HG03280 (cell line): ENCODE results near the gene DTNB.
"Not testable (repeated sequence)": the region's sequence is repeated elsewhere in the genome, so short reads cannot be mapped to it uniquely, and the experiment has no call there.

Experiments
- ATAC-seq: cut with Tn5 transposase; IDR thresholded peaks from one replicate; pipeline ENCODE4 v1.9.1; 2021; ENCODE audit warnings: mild to moderate bottlenecking, moderate library complexity; ENCODE audit not compliant: unreplicated experiment

The DTNB gene

GRCh38 chr2:25549571-25549970 lies 123.8 kb downstream of the DTNB start:
- ATAC-seq = not testable (repeated sequence)

GRCh38 chr2:25548601-25549000 lies 124.8 kb downstream of the DTNB start:
- ATAC-seq = no peak

GRCh38 chr2:25546852-25547251 lies 126.5 kb downstream of the DTNB start:
- no peak for ATAC-seq

- ATAC-seq = no peak
Measured at GRCh38 chr2:25545899-25546298, 127.5 kb downstream of the DTNB start.

GRCh38 chr2:25544445-25544844 lies 128.9 kb downstream of the DTNB start:
- ATAC-seq = no peak

GRCh38 chr2:25543939-25544338 lies 129.4 kb downstream of the DTNB start:
- no peak for ATAC-seq

GRCh38 chr2:25541378-25541777 lies 132.0 kb downstream of the DTNB start:
- no peak for ATAC-seq

- no peak for ATAC-seq
Measured at GRCh38 chr2:25539136-25539535, 134.2 kb downstream of the DTNB start.

GRCh38 chr2:25537526-25537925 lies 135.9 kb downstream of the DTNB start:
- no peak for ATAC-seq

- not testable (repeated sequence) for ATAC-seq
Measured at GRCh38 chr2:25535411-25536289, 137.7 kb downstream of the DTNB start.

GRCh38 chr2:25534937-25535336 lies 138.4 kb downstream of the DTNB start:
- ATAC-seq = not testable (repeated sequence)

- ATAC-seq = no peak
Measured at GRCh38 chr2:25534455-25534854, 138.9 kb downstream of the DTNB start.

GRCh38 chr2:25533771-25534170 lies 139.6 kb downstream of the DTNB start:
- ATAC-seq = not testable (repeated sequence)

GRCh38 chr2:25532521-25532920 lies 140.9 kb downstream of the DTNB start:
- ATAC-seq = no peak

GRCh38 chr2:25529034-25529433 lies 144.3 kb downstream of the DTNB start:
- no peak for ATAC-seq

- ATAC-seq = no peak
Measured at GRCh38 chr2:25528173-25528572, 145.2 kb downstream of the DTNB start.

GRCh38 chr2:25524507-25524906 lies 148.9 kb downstream of the DTNB start:
- no peak for ATAC-seq

GRCh38 chr2:25523060-25523459 lies 150.3 kb downstream of the DTNB start:
- ATAC-seq = no peak

- ATAC-seq = peak; percentile 85
Measured at GRCh38 chr2:25521665-25522387, 151.6 kb downstream of the DTNB start.

- no peak for ATAC-seq
Measured at GRCh38 chr2:25521126-25521525, 152.3 kb downstream of the DTNB start.

GRCh38 chr2:25517701-25518100 lies 155.7 kb downstream of the DTNB start:
- ATAC-seq = no peak

- ATAC-seq = no peak
Measured at GRCh38 chr2:25514043-25514637, 159.2 kb downstream of the DTNB start.
